ENCODE measurements around the gene NTN1.

DNA sequence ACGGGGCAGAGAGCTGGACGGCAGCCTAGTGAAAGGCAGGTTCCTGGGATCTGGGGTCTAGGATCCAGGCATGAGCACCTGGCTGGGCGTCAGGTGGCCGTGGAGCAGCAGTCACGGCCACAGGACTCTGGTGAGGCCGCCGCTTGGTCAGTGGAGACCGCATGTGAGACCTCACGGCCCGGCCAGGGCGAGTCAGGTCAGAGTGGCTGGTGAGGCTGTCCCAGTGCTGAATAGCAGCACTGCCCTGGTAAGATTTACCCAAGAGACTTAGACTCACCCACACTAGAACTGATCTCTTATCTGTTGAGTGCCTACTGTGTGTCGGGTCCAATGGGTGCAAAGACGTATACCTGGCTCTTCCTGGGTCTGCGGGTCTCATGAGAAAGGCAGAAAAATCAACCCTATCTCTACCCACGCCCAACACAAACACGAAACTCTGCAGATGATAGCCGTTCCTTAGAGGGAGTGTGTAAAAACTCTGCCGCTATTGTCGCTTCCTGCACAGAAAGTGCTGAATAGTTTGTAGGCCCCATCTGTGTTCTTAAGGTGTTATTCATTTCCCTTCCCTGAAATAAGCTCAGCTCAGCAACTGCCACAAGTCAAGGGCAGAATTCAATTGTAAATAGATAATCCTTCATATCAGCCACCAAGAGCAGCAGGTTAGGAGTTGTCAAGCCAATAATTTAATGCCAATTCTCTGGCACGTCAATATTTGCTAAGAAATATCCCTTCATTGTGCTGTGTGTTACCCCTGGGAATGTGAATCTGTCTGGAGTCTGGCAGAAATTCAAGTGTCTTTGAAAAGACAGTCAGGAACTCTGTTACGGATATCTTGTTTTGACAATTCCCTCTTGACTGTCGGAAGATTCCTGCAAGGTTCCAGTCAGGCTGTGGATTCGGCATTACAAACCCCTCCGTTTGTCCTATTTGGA lies 240.0 kb downstream of the NTN1 start:
- no peak for TF ChIP-seq POLR2AphosphoS5 (IDR thresholded peaks at IDR 0.05; ENCODE audit: low read depth, low read length)
- TF ChIP-seq POLR2A (IDR thresholded peaks at IDR 0.05; ENCODE audit: low read depth, low read length) = no peak
- TF ChIP-seq TAF1 (IDR thresholded peaks at IDR 0.05; ENCODE audit: low read depth, low read length) = no peak
- TF ChIP-seq PAX5 (IDR thresholded peaks at IDR 0.05; ENCODE audit: insufficient read depth, low read length, severe bottlenecking) = no peak
